A549 (cell line): ENCODE results near the gene TARDBP. TPM values are rescaled to one million over a fixed set of nuclear protein-coding genes. Genes with fewer than 3 reads are reported as not detected.

Source experiments
- ATAC-seq, 2 experiments: fragments of 200-7000 bp in 1 of 2; fragments of >200 bp in 1 of 2; cut with Nextera tagmentation in 1 of 2; cut with Tn5 transposase in 1 of 2; 3 replicates each; pipeline versions ENCODE4 v1.8.0 to v1.9.1; 2018 to 2020; ENCODE audit warnings: mild to moderate bottlenecking in 1 of 2, moderate library complexity in 1 of 2
- CTCF ChIA-PET: fragments of 300-600 bp; sonication (Branson Sonifier 250); formaldehyde crosslinking; extraction: SDS; loops from one replicate; lab custom pipeline; 2021; ENCODE audit warnings: antibody characterized with exemption, inconsistent platforms; lab: Yijun Ruan, JAX
- POLR2A ChIA-PET: fragments of 350-600 bp; formaldehyde crosslinking; extraction: SDS; loops from one replicate; lab custom pipeline; 2021; ENCODE audit warnings: antibody characterized with exemption, inconsistent platforms; lab: Yijun Ruan, JAX
- DNase-seq, 2 experiments: peaks; one replicate each; pipeline versions ENCODE4 v3.0.0 to v3.0.0-alpha.2; 2011 to 2016; ENCODE audit warnings: low read depth in 1 of 2, low spot score in 1 of 2
- FAIRE-seq: peaks from 2 replicates; lab custom pipeline; 2011; peaks lifted over from hg19 to GRCh38; lab: Jason Lieb, UNC
- H3K27ac ChIP-seq, 2 experiments: fragments of >200 bp; sonication (Bioruptor Twin); formaldehyde crosslinking; 3 replicates each; pipeline ENCODE4 v1.5.1; 2016 to 2017
- H3K4me1 ChIP-seq: fragments of >200 bp; sonication (Bioruptor Twin); formaldehyde crosslinking; 3 replicates; pipeline ENCODE4 v1.6.1; 2016
- H3K4me2 ChIP-seq: fragments of >200 bp; sonication (Bioruptor Twin); formaldehyde crosslinking; 3 replicates; pipeline ENCODE4 v1.6.1; 2016
- H3K4me3 ChIP-seq: fragments of >200 bp; sonication (Bioruptor Twin); formaldehyde crosslinking; 3 replicates; pipeline ENCODE4 v1.5.1; 2016
- H3K9me3 ChIP-seq: fragments of >200 bp; sonication (Bioruptor Twin); formaldehyde crosslinking; 3 replicates; pipeline ENCODE4 v1.6.1; 2016
- BHLHE40 ChIP-seq: IDR thresholded peaks from 2 replicates; pipeline ENCODE4 v1.6.1; 2012; ENCODE audit warnings: low read depth, low read length, inconsistent platforms
- CBX8 ChIP-seq: fragments of 200-600 bp; sonication (generic); IDR thresholded peaks from 2 replicates; pipeline ENCODE4 v1.6.1; 2016
- CTCF ChIP-seq: fragments of >200 bp; sonication (Bioruptor Twin); formaldehyde crosslinking; IDR thresholded peaks from 3 replicates; pipeline ENCODE4 v1.5.1; 2016
- E2F6 ChIP-seq: IDR thresholded peaks from 2 replicates; pipeline ENCODE4 v1.6.1; 2012; ENCODE audit warnings: low read depth, borderline replicate concordance
- EHMT2 ChIP-seq: fragments of 200-600 bp; sonication (generic); IDR thresholded peaks from 2 replicates; pipeline ENCODE4 v1.6.1; 2016; ENCODE audit warnings: antibody characterized with exemption, low read depth, mild to moderate bottlenecking, moderate library complexity
- ELK1 ChIP-seq: fragments of 150-350 bp; IDR thresholded peaks from 2 replicates; pipeline ENCODE4 v1.6.1; 2014; ENCODE audit warnings: low read depth, mild to moderate bottlenecking, low read length
- EP300 ChIP-seq, 2 experiments: fragments of >200 bp; sonication (Bioruptor Twin); formaldehyde crosslinking; IDR thresholded peaks; 2 replicates in 1 of 2; 3 replicates in 1 of 2; pipeline ENCODE4 v1.6.1; 2016 to 2017
- ESRRA ChIP-seq: fragments of 150-350 bp; IDR thresholded peaks from 2 replicates; pipeline ENCODE4 v1.6.1; 2014; ENCODE audit warnings: mild to moderate bottlenecking, low read length, borderline replicate concordance
- FOSB ChIP-seq: fragments of 250-450 bp; sonication (Bioruptor Pico); IDR thresholded peaks from 2 replicates; pipeline ENCODE4 v1.5.0; 2020; ENCODE audit warnings: mild to moderate bottlenecking, moderate library complexity
- FOSL2 ChIP-seq, 2 experiments: fragments of 450-650 bp in 1 of 2; fragments of >200 bp in 1 of 2; sonication (Bioruptor Twin) in 1 of 2; formaldehyde crosslinking; IDR thresholded peaks; 2 replicates each; pipeline versions ENCODE4 v1.5.0 to v1.6.1; 2016 to 2020; ENCODE audit warnings: mild to moderate bottlenecking in 1 of 2, moderate library complexity in 1 of 2
- HES2 ChIP-seq: fragments of >200 bp; sonication (Bioruptor Twin); formaldehyde crosslinking; IDR thresholded peaks from 2 replicates; pipeline ENCODE4 v1.6.1; 2016
- HEYL ChIP-seq: fragments of 250-450 bp; sonication (Bioruptor Pico); IDR thresholded peaks from 2 replicates; pipeline ENCODE4 v1.8.0; 2021; ENCODE audit warnings: mild to moderate bottlenecking, moderate library complexity
- JUN ChIP-seq, 2 experiments: fragments of >200 bp; sonication (Bioruptor Twin); formaldehyde crosslinking; IDR thresholded peaks; 2 replicates in 1 of 2; 3 replicates in 1 of 2; pipeline ENCODE4 v1.6.1; 2016 to 2017
- MAX ChIP-seq: IDR thresholded peaks from 2 replicates; pipeline ENCODE4 v1.6.1; 2012
- NFE2L2 ChIP-seq: fragments of 150-350 bp; conservative IDR thresholded peaks from 2 replicates; pipeline ENCODE4 v1.6.1; 2014; ENCODE audit warnings: low read length
- NR3C1 ChIP-seq: fragments of >200 bp; sonication (Bioruptor Twin); formaldehyde crosslinking; IDR thresholded peaks from 3 replicates; pipeline ENCODE4 v1.6.1; 2017
- POLR2A ChIP-seq: IDR thresholded peaks from 2 replicates; pipeline ENCODE4 v1.6.1; 2012; ENCODE audit warnings: mild to moderate bottlenecking, low read length
- POLR2AphosphoS2 ChIP-seq: conservative IDR thresholded peaks from 2 replicates; pipeline ENCODE4 v1.6.1; 2012; ENCODE audit warnings: low read length, improper control_type of control experiment, inconsistent platforms
- RARB ChIP-seq: fragments of 250-450 bp; sonication (Bioruptor Pico); IDR thresholded peaks from 2 replicates; pipeline ENCODE4 v1.8.0; 2021; ENCODE audit warnings: mild to moderate bottlenecking, moderate library complexity
- RCOR1 ChIP-seq: fragments of 150-350 bp; IDR thresholded peaks from 2 replicates; pipeline ENCODE4 v1.6.1; 2014; ENCODE audit warnings: antibody characterized with exemption, low read length, low read depth
- RFX5 ChIP-seq: fragments of 450-650 bp; IDR thresholded peaks from 2 replicates; pipeline ENCODE4 v1.7.1; 2014; ENCODE audit warnings: antibody characterized with exemption, mild to moderate bottlenecking, moderate library complexity
- RNF2 ChIP-seq: fragments of 200-600 bp; sonication (generic); IDR thresholded peaks from 2 replicates; pipeline ENCODE4 v1.6.1; 2016; ENCODE audit warnings: low read depth, mild to moderate bottlenecking, antibody characterized with exemption, moderate library complexity, borderline replicate concordance
- TP53 ChIP-seq: fragments of 250-450 bp; sonication (Bioruptor Pico); IDR thresholded peaks from 2 replicates; pipeline ENCODE4 v1.5.0; 2021; ENCODE audit warnings: mild to moderate bottlenecking, moderate library complexity
- ZC3H11A ChIP-seq: fragments of 450-650 bp; IDR thresholded peaks from 2 replicates; pipeline ENCODE4 v1.6.1; 2014; ENCODE audit warnings: antibody characterized with exemption, mild to moderate bottlenecking
- ZFP36 ChIP-seq: fragments of 450-650 bp; IDR thresholded peaks from 2 replicates; pipeline ENCODE4 v1.6.1; 2014; ENCODE audit warnings: borderline replicate concordance; ENCODE audit not compliant: partially characterized antibody
- WGBS: methylation state at CpG from one replicate; pipeline ENCODE4 v1.1.6; 2017; ENCODE audit errors: missing lambda C conversion rate; 5-methylcytosine and 5-hydroxymethylcytosine counted together
- polyA plus RNA-seq, 4 experiments: library from polyadenylated mRNA; depleted of rRNA in 3 of 4; stranded (reverse); fragments of >200 nt; fragmentation: RNase III in 1 of 4; extraction: RNeasy Plus Mini Kit Qiagen cat#74134 plus additional on column Dnase treatment in 1 of 4; gene quantifications; 2 replicates in 3 of 4; 3 replicates in 1 of 4; pipeline ENCODE4 v1.2.3, GENCODE V29; 2011 to 2017

The TARDBP gene
- polyA plus RNA-seq, 2 of the 4 experiments (the other 2 are of a cell fraction) = 264 to 299 TPM

- TF ChIP-seq NFE2L2 = no peak
- TF ChIP-seq POLR2A = no peak
- TF ChIP-seq EHMT2 = no peak
- TF ChIP-seq RNF2 = no peak
- no peak for TF ChIP-seq FOSL2 (IDR thresholded peaks at IDR 0.05)
- no peak for TF ChIP-seq FOSL2 (CRISPR knock-in tag; IDR thresholded peaks at IDR 0.05)
- TF ChIP-seq, all 56 proteins: peak for 0
These were observed 43.2 kb downstream of the TARDBP start (continued) for GRCh38 chr1:11055676-11056075.

GRCh38 chr1:11056504-11056903, 44.0 kb downstream of the TARDBP start:
- Histone ChIP-seq H3K4me2 (no peak overlapping the region), H3K4me3 (no peak overlapping the region), H3K4me1 (peaks cover 9% of the 10 kb centered on the region; the same call in 2 of the 3 replicates), H3K9me3 (no peaks in the 10 kb centered on the region), H3K27ac (no peak overlapping the region)
- DNase-seq (no peak), ATAC-seq (no peak), FAIRE-seq (no peak)
- POLR2A ChIA-PET = no interaction called here
- CTCF ChIA-PET = interaction anchor here (0.9 to 4.8 kb wide), 2 partner anchors 11 to 19 kb away, joined by 3 to 33 read pairs; no protein-coding TSS in a partner anchor
- no peak for TF ChIP-seq RARB
- TF ChIP-seq HES2 = no peak
- TF ChIP-seq CBX8 = no peak
- no peak for TF ChIP-seq POLR2A
- TF ChIP-seq NR3C1 = no peak
- TF ChIP-seq E2F6 = no peak
- TF ChIP-seq JUN (IDR thresholded peaks at IDR 0.05) = no peak
- no peak for TF ChIP-seq RNF2
- no peak for TF ChIP-seq TP53 (CRISPR knock-in tag)
- TF ChIP-seq ESRRA = no peak
- no peak for TF ChIP-seq HEYL
- TF ChIP-seq EP300 (IDR thresholded peaks at IDR 0.05) = no peak
- 100% methylated on average over 7 of the region's 7 CpGs for WGBS

- FAIRE-seq (no peak), ATAC-seq (no peak), DNase-seq (no peak)
- 87% methylated on average over 8 of the region's 8 CpGs for WGBS
- H3K27ac ChIP-seq = no peak overlapping the region
- H3K9me3 ChIP-seq = no peaks in the 10 kb centered on the region
- H3K4me2 ChIP-seq = no peak overlapping the region
- H3K4me3 ChIP-seq = no peak overlapping the region
- peaks cover 9% of the 10 kb centered on the region; the same call in 2 of the 3 replicates for H3K4me1 ChIP-seq
- ChIA-PET CTCF (interaction anchor here (1.5 to 4.8 kb wide), 2 partner anchors 20 to 23 kb away, joined by 4 to 33 read pairs; no protein-coding TSS in a partner anchor), POLR2A (no interaction called here)
- TF ChIP-seq ZFP36 = peak; percentile 44
- no peak for TF ChIP-seq MAX
- no peak for TF ChIP-seq BHLHE40
- TF ChIP-seq E2F6 = no peak
- TF ChIP-seq POLR2AphosphoS2 = no peak
- no peak for TF ChIP-seq RFX5
These were observed 45.0 kb downstream of the TARDBP start for GRCh38 chr1:11057477-11057876.

- TF ChIP-seq FOSB (CRISPR knock-in tag) = no peak
- TF ChIP-seq CTCF = no peak
- no peak for TF ChIP-seq RCOR1
- no peak for TF ChIP-seq CBX8
- TF ChIP-seq ZC3H11A = no peak
- no peak for TF ChIP-seq ELK1
- ATAC-seq (no peak), FAIRE-seq (no peak), DNase-seq (no peak)
- Histone ChIP-seq H3K4me3 (no peak overlapping the region), H3K4me2 (peak overlapping the region; percentile 91), H3K27ac (no peak overlapping the region), H3K4me1 (peaks cover 9% of the 10 kb centered on the region; the same call in 2 of the 3 replicates), H3K9me3 (no peaks in the 10 kb centered on the region)
- POLR2A ChIA-PET = no interaction called here
- WGBS = 94% methylated on average over 14 of the region's 14 CpGs
- CTCF ChIA-PET = interaction anchor here (0.7 to 4.8 kb wide), 4 partner anchors 19 to 585 kb away, joined by 3 to 33 read pairs (median 4); no protein-coding TSS in a partner anchor
These were observed 45.6 kb downstream of the TARDBP start for GRCh38 chr1:11058026-11058425.
